Ishikawa (cell line): Measurements from ENCODE around the gene PRKCD.

ENCODE experiments used
- CREB1 ChIP-seq: IDR thresholded peaks from 2 replicates; pipeline ENCODE4 v1.6.1; 2012; ENCODE audit warnings: low read depth
- EGR1 ChIP-seq: IDR thresholded peaks from 2 replicates; pipeline ENCODE4 v1.6.1; 2012
- EP300 ChIP-seq: IDR thresholded peaks from 2 replicates; pipeline ENCODE4 v1.6.1; 2012; ENCODE audit warnings: borderline replicate concordance
- MAX ChIP-seq: IDR thresholded peaks from 2 replicates; pipeline ENCODE4 v1.6.1; 2012
- NFIC ChIP-seq: IDR thresholded peaks from 2 replicates; pipeline ENCODE4 v1.6.1; 2012
- RAD21 ChIP-seq: IDR thresholded peaks from 2 replicates; pipeline ENCODE4 v1.6.1; 2012; ENCODE audit warnings: low read depth
- TAF1 ChIP-seq: IDR thresholded peaks from 2 replicates; pipeline ENCODE4 v1.6.1; 2012; ENCODE audit warnings: low read depth, mild to moderate bottlenecking
- TEAD4 ChIP-seq: IDR thresholded peaks from 2 replicates; pipeline ENCODE4 v1.6.1; 2012
- YY1 ChIP-seq: IDR thresholded peaks from 2 replicates; pipeline ENCODE4 v1.6.1; 2012; ENCODE audit warnings: low read depth

- no peak for TF ChIP-seq TAF1
- no peak for TF ChIP-seq NFIC
- TF ChIP-seq EP300 = no peak
- no peak for TF ChIP-seq RAD21
- TF ChIP-seq TEAD4 = no peak
- TF ChIP-seq CREB1 = no peak
- TF ChIP-seq EGR1 = no peak
- TF ChIP-seq MAX = no peak
- no peak for TF ChIP-seq YY1
Measured at GRCh38 chr3:53139906-53140846, 20.8 kb upstream of the PRKCD start.
